IMR-90 (cell line): ENCODE results near the gene SLC12A7. TPM values are rescaled to one million over a fixed set of nuclear protein-coding genes. Genes with fewer than 3 reads are reported as not detected.

Experiments used
- ATAC-seq: fragments of 200-7000 bp; cut with Tn5 transposase; 2 replicates; pipeline ENCODE4 v1.9.1; 2020; ENCODE audit warnings: low read depth, mild to moderate bottlenecking, moderate library complexity
- BruUV-seq: library from RNA; stranded (reverse); fragments of 400-500 nt; replicated peaks from 2 replicates; lab custom pipeline; 2021; lab: Mats Ljungman, UMichigan
- CTCF ChIA-PET: fragments of 300-600 bp; formaldehyde crosslinking; extraction: SDS; loops from one replicate; lab custom pipeline; 2021; ENCODE audit warnings: antibody characterized with exemption; lab: Yijun Ruan, JAX
- POLR2A ChIA-PET: fragments of 300-600 bp; sonication (Branson Sonifier 250); formaldehyde crosslinking; loops from one replicate; lab custom pipeline; 2022; ENCODE audit warnings: antibody characterized with exemption; ENCODE audit not compliant: unreplicated experiment; lab: Charles Lee
- DNase-seq: peaks from one replicate; pipeline ENCODE4 v3.0.0; 2013
- H2AFZ ChIP-seq: replicated peaks from 2 replicates; pipeline ENCODE3; 2013; ENCODE audit warnings: low read length, mild to moderate bottlenecking; ENCODE audit not compliant: poor library complexity
- H2AK5ac ChIP-seq: 2 replicates; pipeline ENCODE4 v1.6.1; 2013; ENCODE audit warnings: low read depth, low read length, inconsistent platforms
- H2AK9ac ChIP-seq: replicated peaks from 2 replicates; pipeline ENCODE3; 2013; ENCODE audit warnings: mild to moderate bottlenecking, low read depth, low read length, moderate library complexity; ENCODE audit not compliant: poor library complexity
- H2BK120ac ChIP-seq: 2 replicates; pipeline ENCODE4 v1.6.1; 2013; ENCODE audit warnings: low read depth, low read length, inconsistent platforms
- H2BK15ac ChIP-seq: 3 replicates; pipeline ENCODE4 v1.6.1; 2013; ENCODE audit warnings: low read depth, low read length, inconsistent platforms
- H2BK20ac ChIP-seq: 2 replicates; pipeline ENCODE4 v1.6.1; 2013; ENCODE audit warnings: low read depth, mild to moderate bottlenecking, inconsistent platforms, low read length, moderate library complexity
- H2BK5ac ChIP-seq: 2 replicates; pipeline ENCODE4 v1.6.1; 2013; ENCODE audit warnings: mild to moderate bottlenecking, low read depth, low read length, inconsistent platforms; ENCODE audit not compliant: poor library complexity, severe bottlenecking
- H3K14ac ChIP-seq: replicated peaks from 2 replicates; pipeline ENCODE4 v1.6.1; 2013; ENCODE audit warnings: low read depth, low read length, inconsistent platforms
- H3K18ac ChIP-seq: 2 replicates; pipeline ENCODE4 v1.6.1; 2013; ENCODE audit warnings: low read depth, low read length, control low read depth
- H3K23ac ChIP-seq: 2 replicates; pipeline ENCODE4 v1.6.1; 2013; ENCODE audit warnings: low read depth, low read length, inconsistent platforms
- H3K27ac ChIP-seq: 2 replicates; pipeline ENCODE4 v1.5.1; 2013; ENCODE audit warnings: mild to moderate bottlenecking, control low read depth, low read length; ENCODE audit not compliant: insufficient read depth
- H3K27me3 ChIP-seq: 2 replicates; pipeline ENCODE4 v1.6.1; 2013; ENCODE audit warnings: low read length; ENCODE audit not compliant: control insufficient read depth, insufficient read depth
- H3K36me3 ChIP-seq: 2 replicates; pipeline ENCODE4 v1.6.1; 2013; ENCODE audit warnings: low read length, mixed read lengths; ENCODE audit not compliant: control insufficient read depth, insufficient read depth
- H3K4ac ChIP-seq: 2 replicates; pipeline ENCODE4 v1.6.1; 2013; ENCODE audit warnings: low read depth, low read length, inconsistent platforms
- H3K4me1 ChIP-seq: 2 replicates; pipeline ENCODE4 v1.6.1; 2013; ENCODE audit warnings: low read length, mixed read lengths; ENCODE audit not compliant: control insufficient read depth, insufficient read depth
- H3K4me2 ChIP-seq: 2 replicates; pipeline ENCODE4 v1.6.1; 2013; ENCODE audit warnings: low read depth, mild to moderate bottlenecking, control low read depth, low read length, moderate library complexity
- H3K4me3 ChIP-seq: 2 replicates; pipeline ENCODE4 v1.5.1; 2013; ENCODE audit warnings: low read depth, mild to moderate bottlenecking, control low read depth, low read length, moderate library complexity; ENCODE audit not compliant: insufficient read depth
- H3K56ac ChIP-seq: 2 replicates; pipeline ENCODE4 v1.6.1; 2013; ENCODE audit warnings: low read length, inconsistent platforms; ENCODE audit not compliant: insufficient read depth; ENCODE audit errors: extremely low read depth
- H3K79me1 ChIP-seq, 2 experiments: 2 replicates each; pipeline ENCODE4 v1.6.1; 2013; ENCODE audit warnings: low read length in 2 of 2, inconsistent platforms in 1 of 2, low read depth in 1 of 2
- H3K9ac ChIP-seq: 2 replicates; pipeline ENCODE4 v1.6.1; 2013; ENCODE audit warnings: low read depth, low read length, control low read depth
- H3K9me1 ChIP-seq: 2 replicates; pipeline ENCODE4 v1.6.1; 2013; ENCODE audit warnings: low read length, inconsistent platforms; ENCODE audit not compliant: insufficient read depth
- H3K9me3 ChIP-seq: 2 replicates; pipeline ENCODE4 v1.6.1; 2013; ENCODE audit warnings: low read length; ENCODE audit not compliant: control insufficient read depth, insufficient read depth
- H4K20me1 ChIP-seq: 2 replicates; pipeline ENCODE4 v1.6.1; 2013; ENCODE audit warnings: low read length, inconsistent platforms; ENCODE audit not compliant: insufficient read depth
- H4K5ac ChIP-seq: 2 replicates; pipeline ENCODE4 v1.6.1; 2013; ENCODE audit warnings: mild to moderate bottlenecking, low read depth, low read length, control low read depth
- H4K8ac ChIP-seq, 2 experiments: 2 replicates each; pipeline ENCODE4 v1.6.1; 2013; ENCODE audit warnings: low read depth in 2 of 2, low read length in 2 of 2, control low read depth in 1 of 2, inconsistent platforms in 1 of 2
- H4K91ac ChIP-seq: 2 replicates; pipeline ENCODE4 v1.6.1; 2013; ENCODE audit warnings: low read depth, low read length, inconsistent platforms; ENCODE audit not compliant: insufficient read depth
- BHLHE40 ChIP-seq: fragments of 150-350 bp; IDR thresholded peaks from 2 replicates; pipeline ENCODE4 v1.6.1; 2016; ENCODE audit warnings: mild to moderate bottlenecking, low read depth, low read length
- CEBPB ChIP-seq: IDR thresholded peaks from 2 replicates; pipeline ENCODE4 v1.6.1; 2012; ENCODE audit warnings: low read depth, low read length, improper control_type of control experiment
- MXI1 ChIP-seq: IDR thresholded peaks from 2 replicates; pipeline ENCODE4 v1.6.1; 2012; ENCODE audit warnings: low read depth, mild to moderate bottlenecking, low read length, moderate library complexity, borderline replicate concordance
- NFE2L2 ChIP-seq: fragments of 150-350 bp; IDR thresholded peaks from 2 replicates; pipeline ENCODE4 v1.6.1; 2016; ENCODE audit warnings: low read depth, mild to moderate bottlenecking, low read length
- RCOR1 ChIP-seq: IDR thresholded peaks from 2 replicates; pipeline ENCODE4 v1.6.1; 2012; ENCODE audit warnings: mild to moderate bottlenecking, low read length, improper control_type of control experiment; ENCODE audit not compliant: insufficient replicate concordance
- RFX5 ChIP-seq: IDR thresholded peaks from 2 replicates; pipeline ENCODE4 v1.8.0; 2012; ENCODE audit warnings: low read depth, mild to moderate bottlenecking, low read length, moderate library complexity
- WGBS, 2 experiments: methylation state at CpG; one replicate each; pipeline versions ENCODE4 v1.1.5 to v1.1.7; 2013; ENCODE audit warnings: missing lambda C conversion rate in 2 of 2; ENCODE audit not compliant: insufficient read length in 1 of 2; ENCODE audit errors: extremely low coverage in 2 of 2; 5-methylcytosine and 5-hydroxymethylcytosine counted together
- dilution Hi-C: fragments of 300-500 bp; cut with HindIII; formaldehyde crosslinking; loops from one replicate; pipeline ENCODE4 v1.14.3; 2018; ENCODE audit warnings: low sequenced_read_pairs; ENCODE audit not compliant: unreplicated experiment
- in situ Hi-C: fragments of 300-500 bp; cut with MboI; formaldehyde crosslinking; loops from 3 replicates; pipeline ENCODE4 v1.14.3; 2019; ENCODE audit warnings: low sequenced_read_pairs, inconsistent platforms, mixed read lengths
- intact Hi-C: fragments of 100-400 bp; cut with micrococcal nuclease; formaldehyde crosslinking; loops from 2 replicates; pipeline ENCODE4 v1.10.0; 2022
- polyA plus RNA-seq, 3 experiments: library from polyadenylated mRNA; depleted of rRNA; stranded (reverse); fragments of >200 nt; gene quantifications; 2 replicates each; pipeline ENCODE4 v1.2.3, GENCODE V29; 2012; ENCODE audit warnings: low replicate concordance in 1 of 3
- total RNA-seq: library from RNA; depleted of rRNA; stranded (reverse); fragments of >200 nt; gene quantifications from 2 replicates; pipeline ENCODE4 v1.2.3, GENCODE V29; 2012
- TF ChIP-seq, protein P1 (sequence below): conservative IDR thresholded peaks from 2 replicates; pipeline ENCODE4 v1.5.1; 2012; ENCODE audit warnings: mild to moderate bottlenecking, low read depth, low read length, improper control_type of control experiment
- TF ChIP-seq, protein P2 (sequence below): fragments of 150-350 bp; IDR thresholded peaks from 2 replicates; pipeline ENCODE4 v1.6.1; 2016; ENCODE audit warnings: low read depth, mild to moderate bottlenecking, low read length, moderate library complexity, borderline replicate concordance
- TF ChIP-seq, protein P3 (sequence below): fragments of 150-350 bp; IDR thresholded peaks from 2 replicates; pipeline ENCODE4 v1.6.1; 2017; ENCODE audit warnings: mild to moderate bottlenecking, antibody characterized with exemption, low read length, low read depth

SLC12A7 gene
- total and polyA plus RNA-seq, 2 of the 4 experiments (the other 2 are of a cell fraction), result 3.0 to 6.1 TPM

DNA sequence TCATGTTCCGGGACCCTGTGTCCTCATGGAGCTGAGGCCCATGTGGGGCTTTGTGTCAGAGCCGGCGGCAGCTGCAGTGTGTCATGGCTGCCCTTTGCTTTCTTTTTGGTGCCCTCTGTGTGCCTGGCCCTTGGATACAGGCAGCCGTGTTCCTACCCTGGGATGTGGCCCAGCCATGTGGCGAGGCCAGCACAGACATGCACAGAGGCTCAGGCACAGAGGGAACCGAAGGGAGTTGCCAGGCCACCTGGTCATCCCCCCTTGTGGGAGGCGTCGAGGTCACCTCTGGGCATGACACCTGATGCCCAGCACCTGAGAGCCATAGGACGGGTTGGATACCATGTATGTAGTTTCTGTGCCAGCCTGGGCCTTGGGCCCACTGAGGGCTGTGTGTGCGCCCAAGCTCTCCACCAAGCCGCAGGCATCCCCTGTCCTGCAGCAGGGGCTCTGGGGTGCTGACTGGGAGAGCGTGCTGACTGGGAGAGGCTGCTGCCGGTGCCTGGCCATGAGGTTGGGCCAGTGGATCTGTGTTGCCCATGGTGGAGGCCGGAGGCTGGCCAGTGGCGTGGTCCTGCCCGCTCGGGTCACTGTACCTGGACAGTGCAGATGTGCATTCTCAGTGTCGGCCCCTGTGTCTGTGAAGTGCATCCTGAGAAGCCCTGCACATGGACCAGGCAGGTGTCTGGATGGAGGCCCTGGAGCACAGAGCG is 98.5 kb downstream of the SLC12A7 start:
- H3K9ac ChIP-seq, result no peak overlapping the region
- H3K4me2 ChIP-seq, result no peak overlapping the region
- no peak overlapping the region for H4K91ac ChIP-seq
- H3K36me3 ChIP-seq, result no peaks in the 10 kb centered on the region
- H3K14ac ChIP-seq, result no peak overlapping the region
- H4K5ac ChIP-seq, result no peak overlapping the region
- H2BK120ac ChIP-seq, result no peak overlapping the region
- no peak overlapping the region for H2BK20ac ChIP-seq
- ChIA-PET POLR2A (no interaction called here), CTCF (no interaction called here)
- no peak overlapping the region for H3K27ac ChIP-seq
- H4K20me1 ChIP-seq, result no peaks in the 10 kb centered on the region
- no peaks in the 10 kb centered on the region; the same call in 1 of the 2 replicates for H3K4me1 ChIP-seq
- no peaks in the 10 kb centered on the region for H3K79me1 ChIP-seq
- H3K9me1 ChIP-seq, result no peaks in the 10 kb centered on the region
- DNase-seq (no peak), ATAC-seq (no peak)
- peaks cover 54% of the 10 kb centered on the region for H3K27me3 ChIP-seq
- no peak overlapping the region for H3K18ac ChIP-seq
- no peaks in the 10 kb centered on the region for H3K9me3 ChIP-seq
- H2AK9ac ChIP-seq, result no peak overlapping the region
- H3K4me3 ChIP-seq, result no peak overlapping the region
- H3K4ac ChIP-seq, result no peak overlapping the region
- no TSS peak for BruUV-seq
- H2AFZ ChIP-seq, result no peak overlapping the region
- no peak overlapping the region for H2BK5ac ChIP-seq
- H4K8ac ChIP-seq, result no peak overlapping the region
- no peak overlapping the region for H2AK5ac ChIP-seq
- intact Hi-C loops (no loop called here), dilution Hi-C loops (no loop called here), in situ Hi-C loops (no loop called here)
- H3K23ac ChIP-seq, result no peak overlapping the region
- no peak overlapping the region for H3K56ac ChIP-seq
- WGBS, 2 experiments, result 80% methylated on average over 8 of the region's 19 CpGs; no CpG with 5 or more reads in 1 of the 2 experiments
- H2BK15ac ChIP-seq, result no peak overlapping the region
- TF ChIP-seq, protein P1, sequence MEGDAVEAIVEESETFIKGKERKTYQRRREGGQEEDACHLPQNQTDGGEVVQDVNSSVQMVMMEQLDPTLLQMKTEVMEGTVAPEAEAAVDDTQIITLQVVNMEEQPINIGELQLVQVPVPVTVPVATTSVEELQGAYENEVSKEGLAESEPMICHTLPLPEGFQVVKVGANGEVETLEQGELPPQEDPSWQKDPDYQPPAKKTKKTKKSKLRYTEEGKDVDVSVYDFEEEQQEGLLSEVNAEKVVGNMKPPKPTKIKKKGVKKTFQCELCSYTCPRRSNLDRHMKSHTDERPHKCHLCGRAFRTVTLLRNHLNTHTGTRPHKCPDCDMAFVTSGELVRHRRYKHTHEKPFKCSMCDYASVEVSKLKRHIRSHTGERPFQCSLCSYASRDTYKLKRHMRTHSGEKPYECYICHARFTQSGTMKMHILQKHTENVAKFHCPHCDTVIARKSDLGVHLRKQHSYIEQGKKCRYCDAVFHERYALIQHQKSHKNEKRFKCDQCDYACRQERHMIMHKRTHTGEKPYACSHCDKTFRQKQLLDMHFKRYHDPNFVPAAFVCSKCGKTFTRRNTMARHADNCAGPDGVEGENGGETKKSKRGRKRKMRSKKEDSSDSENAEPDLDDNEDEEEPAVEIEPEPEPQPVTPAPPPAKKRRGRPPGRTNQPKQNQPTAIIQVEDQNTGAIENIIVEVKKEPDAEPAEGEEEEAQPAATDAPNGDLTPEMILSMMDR, result no peak
- TF ChIP-seq BHLHE40 (no peak), RFX5 (no peak), MXI1 (no peak), RCOR1 (no peak), CEBPB (no peak), NFE2L2 (no peak)
- TF ChIP-seq, protein P2, sequence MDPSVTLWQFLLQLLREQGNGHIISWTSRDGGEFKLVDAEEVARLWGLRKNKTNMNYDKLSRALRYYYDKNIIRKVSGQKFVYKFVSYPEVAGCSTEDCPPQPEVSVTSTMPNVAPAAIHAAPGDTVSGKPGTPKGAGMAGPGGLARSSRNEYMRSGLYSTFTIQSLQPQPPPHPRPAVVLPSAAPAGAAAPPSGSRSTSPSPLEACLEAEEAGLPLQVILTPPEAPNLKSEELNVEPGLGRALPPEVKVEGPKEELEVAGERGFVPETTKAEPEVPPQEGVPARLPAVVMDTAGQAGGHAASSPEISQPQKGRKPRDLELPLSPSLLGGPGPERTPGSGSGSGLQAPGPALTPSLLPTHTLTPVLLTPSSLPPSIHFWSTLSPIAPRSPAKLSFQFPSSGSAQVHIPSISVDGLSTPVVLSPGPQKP, result no peak
- TF ChIP-seq, protein P3, sequence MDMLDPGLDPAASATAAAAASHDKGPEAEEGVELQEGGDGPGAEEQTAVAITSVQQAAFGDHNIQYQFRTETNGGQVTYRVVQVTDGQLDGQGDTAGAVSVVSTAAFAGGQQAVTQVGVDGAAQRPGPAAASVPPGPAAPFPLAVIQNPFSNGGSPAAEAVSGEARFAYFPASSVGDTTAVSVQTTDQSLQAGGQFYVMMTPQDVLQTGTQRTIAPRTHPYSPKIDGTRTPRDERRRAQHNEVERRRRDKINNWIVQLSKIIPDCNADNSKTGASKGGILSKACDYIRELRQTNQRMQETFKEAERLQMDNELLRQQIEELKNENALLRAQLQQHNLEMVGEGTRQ, result no peak
